HEK293 (cell line): Measurements from ENCODE around the gene FTO.

ENCODE experiments used
- SETDB1 ChIP-seq: IDR thresholded peaks from one replicate; pipeline ENCODE4 v1.6.1; 2017; ENCODE audit warnings: mild to moderate bottlenecking, low read length, moderate library complexity, mixed read lengths; ENCODE audit not compliant: insufficient read length
- ZNF629 ChIP-seq: fragments of 450-650 bp; formaldehyde crosslinking; IDR thresholded peaks from 2 replicates; pipeline ENCODE4 v1.5.1; 2017; ENCODE audit warnings: missing biosample characterization, missing genetic modification characterization
- TF ChIP-seq, protein P1 (sequence below): fragments of 450-650 bp; formaldehyde crosslinking; IDR thresholded peaks from 2 replicates; pipeline ENCODE4 v1.5.1; 2016; ENCODE audit warnings: missing biosample characterization, missing genetic modification characterization
- TF ChIP-seq, protein P2 (sequence below): fragments of 450-650 bp; formaldehyde crosslinking; IDR thresholded peaks from 2 replicates; pipeline ENCODE4 v1.5.1; 2016; ENCODE audit warnings: missing biosample characterization, missing genetic modification characterization, low read depth
- TF ChIP-seq, protein P3 (sequence below): fragments of 450-650 bp; formaldehyde crosslinking; IDR thresholded peaks from 2 replicates; pipeline ENCODE4 v1.5.1; 2016; ENCODE audit warnings: missing biosample characterization, missing genetic modification characterization
- TF ChIP-seq, protein P4 (sequence below): fragments of 450-650 bp; formaldehyde crosslinking; IDR thresholded peaks from 2 replicates; pipeline ENCODE4 v1.5.1; 2016; ENCODE audit warnings: missing biosample characterization, missing genetic modification characterization, low read depth
- TF ChIP-seq, protein P5 (sequence below): fragments of 450-650 bp; formaldehyde crosslinking; IDR thresholded peaks from 2 replicates; pipeline ENCODE4 v1.5.1; 2016; ENCODE audit warnings: missing biosample characterization, missing genetic modification characterization
- TF ChIP-seq, protein P6 (sequence below): fragments of 450-650 bp; formaldehyde crosslinking; conservative IDR thresholded peaks from 2 replicates; pipeline ENCODE4 v1.5.1; 2016; ENCODE audit warnings: low read depth, missing biosample characterization, missing genetic modification characterization

DNA sequence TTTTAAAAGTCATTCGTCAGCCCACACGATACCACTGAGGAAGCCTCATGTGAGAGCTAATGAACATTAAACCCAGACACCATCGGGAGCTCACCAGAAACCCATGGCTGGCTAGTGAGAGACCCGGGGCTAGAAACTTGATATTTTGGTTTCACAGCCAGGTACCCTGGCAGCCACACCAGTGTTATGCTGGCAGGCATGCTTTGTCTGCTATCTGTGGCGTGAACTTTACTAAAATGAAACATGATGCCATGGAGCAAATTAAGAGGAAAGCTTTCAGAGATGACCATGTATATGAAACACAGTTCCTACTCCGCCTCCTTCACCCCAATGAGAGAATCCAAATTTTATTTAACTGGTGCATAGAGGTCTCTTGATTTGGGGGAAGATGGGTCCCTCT lies 291.4 kb downstream of the FTO start:
- TF ChIP-seq, protein P1, sequence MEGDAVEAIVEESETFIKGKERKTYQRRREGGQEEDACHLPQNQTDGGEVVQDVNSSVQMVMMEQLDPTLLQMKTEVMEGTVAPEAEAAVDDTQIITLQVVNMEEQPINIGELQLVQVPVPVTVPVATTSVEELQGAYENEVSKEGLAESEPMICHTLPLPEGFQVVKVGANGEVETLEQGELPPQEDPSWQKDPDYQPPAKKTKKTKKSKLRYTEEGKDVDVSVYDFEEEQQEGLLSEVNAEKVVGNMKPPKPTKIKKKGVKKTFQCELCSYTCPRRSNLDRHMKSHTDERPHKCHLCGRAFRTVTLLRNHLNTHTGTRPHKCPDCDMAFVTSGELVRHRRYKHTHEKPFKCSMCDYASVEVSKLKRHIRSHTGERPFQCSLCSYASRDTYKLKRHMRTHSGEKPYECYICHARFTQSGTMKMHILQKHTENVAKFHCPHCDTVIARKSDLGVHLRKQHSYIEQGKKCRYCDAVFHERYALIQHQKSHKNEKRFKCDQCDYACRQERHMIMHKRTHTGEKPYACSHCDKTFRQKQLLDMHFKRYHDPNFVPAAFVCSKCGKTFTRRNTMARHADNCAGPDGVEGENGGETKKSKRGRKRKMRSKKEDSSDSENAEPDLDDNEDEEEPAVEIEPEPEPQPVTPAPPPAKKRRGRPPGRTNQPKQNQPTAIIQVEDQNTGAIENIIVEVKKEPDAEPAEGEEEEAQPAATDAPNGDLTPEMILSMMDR (tag by site-specific recombination) = no peak
- TF ChIP-seq, protein P2, sequence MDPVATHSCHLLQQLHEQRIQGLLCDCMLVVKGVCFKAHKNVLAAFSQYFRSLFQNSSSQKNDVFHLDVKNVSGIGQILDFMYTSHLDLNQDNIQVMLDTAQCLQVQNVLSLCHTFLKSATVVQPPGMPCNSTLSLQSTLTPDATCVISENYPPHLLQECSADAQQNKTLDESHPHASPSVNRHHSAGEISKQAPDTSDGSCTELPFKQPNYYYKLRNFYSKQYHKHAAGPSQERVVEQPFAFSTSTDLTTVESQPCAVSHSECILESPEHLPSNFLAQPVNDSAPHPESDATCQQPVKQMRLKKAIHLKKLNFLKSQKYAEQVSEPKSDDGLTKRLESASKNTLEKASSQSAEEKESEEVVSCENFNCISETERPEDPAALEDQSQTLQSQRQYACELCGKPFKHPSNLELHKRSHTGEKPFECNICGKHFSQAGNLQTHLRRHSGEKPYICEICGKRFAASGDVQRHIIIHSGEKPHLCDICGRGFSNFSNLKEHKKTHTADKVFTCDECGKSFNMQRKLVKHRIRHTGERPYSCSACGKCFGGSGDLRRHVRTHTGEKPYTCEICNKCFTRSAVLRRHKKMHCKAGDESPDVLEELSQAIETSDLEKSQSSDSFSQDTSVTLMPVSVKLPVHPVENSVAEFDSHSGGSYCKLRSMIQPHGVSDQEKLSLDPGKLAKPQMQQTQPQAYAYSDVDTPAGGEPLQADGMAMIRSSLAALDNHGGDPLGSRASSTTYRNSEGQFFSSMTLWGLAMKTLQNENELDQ (tag by site-specific recombination) = no peak
- TF ChIP-seq, protein P3, sequence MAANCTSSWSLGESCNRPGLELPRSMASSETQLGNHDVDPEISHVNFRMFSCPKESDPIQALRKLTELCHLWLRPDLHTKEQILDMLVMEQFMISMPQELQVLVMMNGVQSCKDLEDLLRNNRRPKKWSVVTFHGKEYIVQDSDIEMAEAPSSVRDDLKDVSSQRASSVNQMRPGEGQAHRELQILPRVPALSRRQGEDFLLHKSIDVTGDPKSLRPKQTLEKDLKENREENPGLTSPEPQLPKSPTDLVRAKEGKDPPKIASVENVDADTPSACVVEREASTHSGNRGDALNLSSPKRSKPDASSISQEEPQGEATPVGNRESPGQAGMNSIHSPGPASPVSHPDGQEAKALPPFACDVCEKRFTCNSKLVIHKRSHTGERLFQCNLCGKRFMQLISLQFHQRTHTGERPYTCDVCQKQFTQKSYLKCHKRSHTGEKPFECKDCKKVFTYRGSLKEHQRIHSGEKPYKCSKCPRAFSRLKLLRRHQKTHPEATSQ (tag by site-specific recombination) = no peak
- TF ChIP-seq, protein P4, sequence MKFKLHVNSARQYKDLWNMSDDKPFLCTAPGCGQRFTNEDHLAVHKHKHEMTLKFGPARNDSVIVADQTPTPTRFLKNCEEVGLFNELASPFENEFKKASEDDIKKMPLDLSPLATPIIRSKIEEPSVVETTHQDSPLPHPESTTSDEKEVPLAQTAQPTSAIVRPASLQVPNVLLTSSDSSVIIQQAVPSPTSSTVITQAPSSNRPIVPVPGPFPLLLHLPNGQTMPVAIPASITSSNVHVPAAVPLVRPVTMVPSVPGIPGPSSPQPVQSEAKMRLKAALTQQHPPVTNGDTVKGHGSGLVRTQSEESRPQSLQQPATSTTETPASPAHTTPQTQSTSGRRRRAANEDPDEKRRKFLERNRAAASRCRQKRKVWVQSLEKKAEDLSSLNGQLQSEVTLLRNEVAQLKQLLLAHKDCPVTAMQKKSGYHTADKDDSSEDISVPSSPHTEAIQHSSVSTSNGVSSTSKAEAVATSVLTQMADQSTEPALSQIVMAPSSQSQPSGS (tag by site-specific recombination) = no peak
- TF ChIP-seq, protein P5, sequence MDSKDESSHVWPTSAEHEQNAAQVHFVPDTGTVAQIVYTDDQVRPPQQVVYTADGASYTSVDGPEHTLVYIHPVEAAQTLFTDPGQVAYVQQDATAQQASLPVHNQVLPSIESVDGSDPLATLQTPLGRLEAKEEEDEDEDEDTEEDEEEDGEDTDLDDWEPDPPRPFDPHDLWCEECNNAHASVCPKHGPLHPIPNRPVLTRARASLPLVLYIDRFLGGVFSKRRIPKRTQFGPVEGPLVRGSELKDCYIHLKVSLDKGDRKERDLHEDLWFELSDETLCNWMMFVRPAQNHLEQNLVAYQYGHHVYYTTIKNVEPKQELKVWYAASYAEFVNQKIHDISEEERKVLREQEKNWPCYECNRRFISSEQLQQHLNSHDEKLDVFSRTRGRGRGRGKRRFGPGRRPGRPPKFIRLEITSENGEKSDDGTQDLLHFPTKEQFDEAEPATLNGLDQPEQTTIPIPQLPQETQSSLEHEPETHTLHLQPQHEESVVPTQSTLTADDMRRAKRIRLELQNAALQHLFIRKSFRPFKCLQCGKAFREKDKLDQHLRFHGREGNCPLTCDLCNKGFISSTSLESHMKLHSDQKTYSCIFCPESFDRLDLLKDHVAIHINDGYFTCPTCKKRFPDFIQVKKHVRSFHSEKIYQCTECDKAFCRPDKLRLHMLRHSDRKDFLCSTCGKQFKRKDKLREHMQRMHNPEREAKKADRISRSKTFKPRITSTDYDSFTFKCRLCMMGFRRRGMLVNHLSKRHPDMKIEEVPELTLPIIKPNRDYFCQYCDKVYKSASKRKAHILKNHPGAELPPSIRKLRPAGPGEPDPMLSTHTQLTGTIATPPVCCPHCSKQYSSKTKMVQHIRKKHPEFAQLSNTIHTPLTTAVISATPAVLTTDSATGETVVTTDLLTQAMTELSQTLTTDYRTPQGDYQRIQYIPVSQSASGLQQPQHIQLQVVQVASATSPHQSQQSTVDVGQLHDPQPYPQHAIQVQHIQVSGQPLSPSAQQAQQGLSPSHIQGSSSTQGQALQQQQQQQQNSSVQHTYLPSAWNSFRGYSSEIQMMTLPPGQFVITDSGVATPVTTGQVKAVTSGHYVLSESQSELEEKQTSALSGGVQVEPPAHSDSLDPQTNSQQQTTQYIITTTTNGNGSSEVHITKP = no peak
- TF ChIP-seq ZNF629 (tag by site-specific recombination) (no peak), SETDB1 (no peak)
- TF ChIP-seq, protein P6, sequence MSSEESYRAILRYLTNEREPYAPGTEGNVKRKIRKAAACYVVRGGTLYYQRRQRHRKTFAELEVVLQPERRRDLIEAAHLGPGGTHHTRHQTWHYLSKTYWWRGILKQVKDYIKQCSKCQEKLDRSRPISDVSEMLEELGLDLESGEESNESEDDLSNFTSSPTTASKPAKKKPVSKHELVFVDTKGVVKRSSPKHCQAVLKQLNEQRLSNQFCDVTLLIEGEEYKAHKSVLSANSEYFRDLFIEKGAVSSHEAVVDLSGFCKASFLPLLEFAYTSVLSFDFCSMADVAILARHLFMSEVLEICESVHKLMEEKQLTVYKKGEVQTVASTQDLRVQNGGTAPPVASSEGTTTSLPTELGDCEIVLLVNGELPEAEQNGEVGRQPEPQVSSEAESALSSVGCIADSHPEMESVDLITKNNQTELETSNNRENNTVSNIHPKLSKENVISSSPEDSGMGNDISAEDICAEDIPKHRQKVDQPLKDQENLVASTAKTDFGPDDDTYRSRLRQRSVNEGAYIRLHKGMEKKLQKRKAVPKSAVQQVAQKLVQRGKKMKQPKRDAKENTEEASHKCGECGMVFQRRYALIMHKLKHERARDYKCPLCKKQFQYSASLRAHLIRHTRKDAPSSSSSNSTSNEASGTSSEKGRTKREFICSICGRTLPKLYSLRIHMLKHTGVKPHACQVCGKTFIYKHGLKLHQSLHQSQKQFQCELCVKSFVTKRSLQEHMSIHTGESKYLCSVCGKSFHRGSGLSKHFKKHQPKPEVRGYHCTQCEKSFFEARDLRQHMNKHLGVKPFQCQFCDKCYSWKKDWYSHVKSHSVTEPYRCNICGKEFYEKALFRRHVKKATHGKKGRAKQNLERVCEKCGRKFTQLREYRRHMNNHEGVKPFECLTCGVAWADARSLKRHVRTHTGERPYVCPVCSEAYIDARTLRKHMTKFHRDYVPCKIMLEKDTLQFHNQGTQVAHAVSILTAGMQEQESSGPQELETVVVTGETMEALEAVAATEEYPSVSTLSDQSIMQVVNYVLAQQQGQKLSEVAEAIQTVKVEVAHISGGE = no peak
